GM12872 (cell line): ENCODE measurements around the gene PAFAH1B1.

ENCODE experiments used
- TF ChIP-seq, protein P1 (sequence below): IDR thresholded peaks from 3 replicates; pipeline ENCODE4 v1.5.1; 2011; ENCODE audit warnings: low read depth, mild to moderate bottlenecking, low read length, moderate library complexity; ENCODE audit not compliant: insufficient read depth

The PAFAH1B1 gene

DNA sequence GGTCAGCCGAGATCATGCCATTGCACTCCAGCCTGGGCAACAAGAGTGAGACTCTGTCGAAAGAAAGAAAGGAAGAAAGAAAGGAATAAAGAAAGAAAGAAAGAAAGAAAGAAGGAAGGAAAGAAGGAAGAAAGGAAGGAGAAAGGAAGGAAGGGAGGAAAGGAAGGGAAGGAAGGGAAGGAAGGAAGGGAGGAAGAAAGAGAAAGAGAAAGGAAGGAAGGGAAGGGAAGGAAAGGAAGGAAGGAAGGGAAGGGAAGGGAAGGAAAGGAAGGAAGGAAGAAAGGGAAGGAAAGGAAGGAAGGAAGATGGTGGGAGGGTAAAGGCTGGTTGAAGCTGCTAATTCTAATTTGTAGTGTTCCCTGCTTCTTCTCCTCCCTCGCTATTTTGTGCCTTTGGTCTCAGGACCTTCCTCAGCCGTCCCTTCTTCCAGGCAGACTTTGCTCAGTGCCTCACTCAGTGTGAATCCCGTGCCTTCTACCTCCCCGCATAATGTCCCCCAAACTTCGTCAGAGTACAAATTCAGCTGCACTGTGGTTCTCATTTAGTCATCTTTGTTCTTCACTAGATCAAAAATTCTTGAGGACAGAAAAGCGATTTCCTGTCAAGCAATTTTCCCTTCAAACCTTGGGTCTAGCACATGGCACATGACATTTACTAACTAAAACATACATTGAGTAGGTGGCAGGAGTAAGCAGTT, 31.1 kb upstream of the PAFAH1B1 start:
- TF ChIP-seq, protein P1, sequence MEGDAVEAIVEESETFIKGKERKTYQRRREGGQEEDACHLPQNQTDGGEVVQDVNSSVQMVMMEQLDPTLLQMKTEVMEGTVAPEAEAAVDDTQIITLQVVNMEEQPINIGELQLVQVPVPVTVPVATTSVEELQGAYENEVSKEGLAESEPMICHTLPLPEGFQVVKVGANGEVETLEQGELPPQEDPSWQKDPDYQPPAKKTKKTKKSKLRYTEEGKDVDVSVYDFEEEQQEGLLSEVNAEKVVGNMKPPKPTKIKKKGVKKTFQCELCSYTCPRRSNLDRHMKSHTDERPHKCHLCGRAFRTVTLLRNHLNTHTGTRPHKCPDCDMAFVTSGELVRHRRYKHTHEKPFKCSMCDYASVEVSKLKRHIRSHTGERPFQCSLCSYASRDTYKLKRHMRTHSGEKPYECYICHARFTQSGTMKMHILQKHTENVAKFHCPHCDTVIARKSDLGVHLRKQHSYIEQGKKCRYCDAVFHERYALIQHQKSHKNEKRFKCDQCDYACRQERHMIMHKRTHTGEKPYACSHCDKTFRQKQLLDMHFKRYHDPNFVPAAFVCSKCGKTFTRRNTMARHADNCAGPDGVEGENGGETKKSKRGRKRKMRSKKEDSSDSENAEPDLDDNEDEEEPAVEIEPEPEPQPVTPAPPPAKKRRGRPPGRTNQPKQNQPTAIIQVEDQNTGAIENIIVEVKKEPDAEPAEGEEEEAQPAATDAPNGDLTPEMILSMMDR = no peak

DNA sequence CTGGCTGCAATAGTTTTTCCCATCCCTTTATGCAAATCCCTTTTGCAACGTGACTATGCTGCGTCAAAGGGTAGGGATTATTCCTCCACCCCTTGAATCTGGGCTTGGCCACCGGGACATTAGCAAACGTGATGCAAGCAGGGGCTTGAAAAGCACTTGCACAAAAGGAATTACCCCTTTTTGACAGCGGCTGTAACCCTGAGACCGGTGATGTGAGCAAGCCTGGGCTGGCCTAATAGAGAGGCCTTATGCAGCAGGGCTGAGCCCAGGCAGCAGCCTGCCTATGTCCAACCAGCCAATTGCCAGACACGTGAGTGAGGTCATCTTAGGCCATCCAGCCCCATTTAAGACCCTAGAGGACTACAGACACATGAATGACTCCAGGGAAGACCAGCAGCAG, 30.4 kb upstream of the PAFAH1B1 start:
- TF ChIP-seq, protein P1 = no peak

DNA sequence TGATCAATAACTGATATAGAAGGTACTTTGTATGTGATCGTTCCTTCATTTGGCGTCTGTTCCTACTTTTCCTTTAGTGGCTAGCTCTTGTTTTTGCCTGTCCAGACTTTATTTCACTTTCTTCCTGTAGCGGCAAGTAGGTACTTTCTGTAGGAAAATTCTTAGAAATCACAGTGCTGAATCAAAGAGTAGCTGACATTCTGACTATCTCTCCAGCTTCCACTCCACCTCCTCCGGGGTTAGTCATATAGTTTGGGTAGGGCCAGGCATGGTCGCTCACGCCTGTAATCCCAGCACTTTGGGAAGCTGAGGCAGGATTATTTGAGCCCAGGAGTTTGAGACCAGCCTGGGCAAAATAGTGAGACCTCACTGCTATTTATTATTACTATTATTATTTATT, 29.9 kb upstream of the PAFAH1B1 start:
- TF ChIP-seq, protein P1 = no peak

DNA sequence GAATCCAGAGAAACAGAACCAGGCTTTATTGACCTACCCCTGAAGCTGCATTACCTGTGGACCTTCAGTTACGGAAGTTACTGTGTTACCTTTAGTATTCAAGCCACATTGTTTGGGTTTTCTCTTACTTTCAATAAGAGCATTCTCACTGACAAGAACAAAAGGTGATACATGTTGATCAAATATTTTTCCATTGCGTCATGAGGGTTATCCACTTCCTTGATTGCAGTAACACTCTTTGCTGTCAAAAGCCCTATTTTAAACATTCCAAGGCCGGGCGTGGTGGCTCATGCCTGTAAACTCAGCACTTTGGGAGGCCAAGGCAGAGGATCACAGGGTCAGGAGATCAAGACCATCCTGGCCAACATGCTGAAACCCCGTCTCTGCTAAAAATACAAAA, 28.6 kb upstream of the PAFAH1B1 start:
- TF ChIP-seq, protein P1 = no peak

DNA sequence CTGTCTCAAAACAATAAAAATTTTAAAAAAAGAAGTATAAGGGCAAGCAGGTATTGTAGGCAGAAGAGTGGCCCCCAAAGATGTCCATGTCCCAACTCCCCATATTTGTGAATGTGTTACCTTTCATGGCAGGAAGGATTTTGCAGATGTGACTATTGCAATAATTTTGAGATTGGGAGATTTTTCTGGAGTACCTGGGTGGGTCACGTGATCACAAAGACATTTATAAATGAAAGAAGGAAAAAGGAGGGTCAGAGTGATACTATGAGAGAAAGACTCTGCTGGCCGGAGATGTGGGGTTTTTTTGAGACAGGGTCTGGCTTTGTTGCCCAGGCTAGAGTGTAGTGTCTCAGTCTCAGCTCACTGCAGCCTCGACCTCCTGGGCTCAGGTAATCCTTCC, 27.4 kb upstream of the PAFAH1B1 start:
- TF ChIP-seq, protein P1 = no peak

DNA sequence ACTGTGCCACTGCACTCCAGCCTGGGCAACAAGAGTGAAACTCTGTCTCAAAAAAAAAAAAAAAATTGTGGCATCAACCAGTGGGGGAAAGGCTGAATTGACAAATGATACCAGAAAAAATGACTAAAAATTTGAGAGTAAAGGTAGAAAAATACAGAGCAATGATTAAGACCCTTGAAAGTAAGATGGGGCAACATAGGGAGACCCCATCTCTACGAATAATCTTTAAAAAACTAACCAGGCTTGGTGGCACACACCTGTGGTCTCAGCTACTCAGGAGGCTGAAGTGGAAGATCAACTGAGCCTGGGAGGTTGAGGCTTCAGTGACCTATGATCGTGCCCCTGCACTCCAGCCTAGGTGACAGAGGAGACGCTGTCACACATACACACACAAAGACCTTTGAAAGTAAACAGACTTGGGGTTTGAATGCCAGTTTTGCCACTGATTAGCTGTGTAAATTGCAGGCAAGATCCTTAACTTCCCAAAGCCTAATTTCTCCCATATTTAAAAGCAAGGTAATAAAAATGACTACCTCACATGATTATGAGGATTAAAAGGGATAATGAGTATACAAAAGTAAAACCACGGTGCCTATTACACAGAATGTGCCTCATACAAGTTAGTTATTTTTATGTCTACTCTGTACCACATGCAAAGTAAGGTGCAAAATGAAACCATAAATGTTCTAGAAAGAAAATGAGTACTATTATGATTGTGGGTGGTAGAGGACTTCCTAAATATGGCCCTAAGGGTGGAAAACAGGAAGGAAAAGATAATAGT, 21.7 kb upstream of the PAFAH1B1 start:
- TF ChIP-seq, protein P1 = 0 out of 3 replicates have a peak, but pooled peaks have one; percentile 11

DNA sequence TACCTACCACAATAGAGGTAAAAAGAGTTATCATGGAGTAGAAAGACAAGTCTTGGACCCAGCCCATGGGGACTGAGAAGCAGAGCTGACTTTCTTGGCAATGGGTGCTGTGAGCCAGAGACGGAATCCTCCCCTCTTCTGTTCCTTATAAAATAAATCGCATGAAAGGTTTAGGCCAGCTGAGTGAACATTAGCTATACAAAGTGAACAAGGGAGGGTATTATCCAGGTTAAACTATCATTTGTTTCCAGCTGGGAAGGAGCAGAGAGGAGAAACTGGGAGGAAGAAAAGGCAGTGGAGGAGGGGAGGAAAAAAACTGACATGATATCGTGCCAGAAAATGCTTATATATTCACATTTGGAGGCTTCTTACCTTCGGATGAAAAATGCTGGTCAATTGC, 13.3 kb upstream of the PAFAH1B1 start:
- TF ChIP-seq, protein P1 = no peak
